Ascending aorta (tissue), 2 donors: ENCODE results near the gene MYOZ1. TPM values are rescaled to one million over a fixed set of nuclear protein-coding genes. Genes with fewer than 3 reads are reported as not detected.

ENCODE experiments used
- DNase-seq, 2 donors: peaks; one replicate each; pipeline ENCODE4 v3.0.0-alpha.2; 2019; ENCODE audit warnings: low spot score in 2 of 2
- H3K27ac ChIP-seq, 2 donors: fragments of 200-600 bp; sonication (generic); one replicate each; pipeline ENCODE4 v1.5.1; 2016 to 2017; ENCODE audit warnings: mild to moderate bottlenecking in 1 of 2
- H3K27me3 ChIP-seq: fragments of 200-600 bp; sonication (generic); one replicate; pipeline ENCODE4 v1.5.1; 2017
- H3K36me3 ChIP-seq, 2 donors: fragments of 200-600 bp; sonication (generic); one replicate each; pipeline ENCODE4 v1.5.1; 2016
- H3K4me1 ChIP-seq, 2 donors: fragments of 200-600 bp; sonication (generic); one replicate each; pipeline ENCODE4 v1.5.1; 2016 to 2017; ENCODE audit warnings: mild to moderate bottlenecking in 1 of 2
- H3K4me3 ChIP-seq, 2 donors: fragments of 200-600 bp; sonication (generic); one replicate each; pipeline ENCODE4 v1.5.1; 2016 to 2017; ENCODE audit warnings: mild to moderate bottlenecking in 1 of 2
- H3K9me3 ChIP-seq, 2 donors: fragments of 200-600 bp; sonication (generic); one replicate each; pipeline ENCODE4 v1.5.1; 2016
- CTCF ChIP-seq, 3 experiments: fragments of 200-600 bp in 2 of 3; fragments of 450-650 bp in 1 of 3; sonication (generic) in 2 of 3; IDR thresholded peaks; one replicate each; pipeline ENCODE4 v1.5.1; 2016 to 2019; ENCODE audit warnings: antibody characterized with exemption in 3 of 3, mild to moderate bottlenecking in 1 of 3, moderate library complexity in 1 of 3
- intact Hi-C: fragments of 100-400 bp; cut with DNase I; formaldehyde crosslinking; loops from one replicate; pipeline ENCODE4 v1.15.1; 2023
- total RNA-seq: library from RNA; depleted of rRNA; stranded (reverse); fragments of >200 nt; gene quantifications from one replicate; pipeline ENCODE4 v1.1.0, GENCODE V29; 2016

The MYOZ1 gene
- total RNA-seq, 1 donor from 2014 or later: 8.5 TPM

GRCh38 chr10:73585327-73585726 lies 55.9 kb downstream of the MYOZ1 start:
- DNase-seq: no peak
- intact Hi-C loops: no loop called here
- H3K9me3 ChIP-seq: no peaks in the 10 kb centered on the region
- no peaks in the 10 kb centered on the region for H3K27me3 ChIP-seq
- no peak overlapping the region for H3K4me3 ChIP-seq
- no peak for TF ChIP-seq CTCF (IDR thresholded peaks at IDR 0.05)
- no peaks in the 10 kb centered on the region for H3K36me3 ChIP-seq
- H3K4me1 ChIP-seq: peaks cover 0 to 14% of the 10 kb centered on the region in 2 donors
- no peak overlapping the region for H3K27ac ChIP-seq

- Histone ChIP-seq H3K27ac (no peak overlapping the region), H3K9me3 (no peaks in the 10 kb centered on the region), H3K36me3 (no peaks in the 10 kb centered on the region), H3K27me3 (no peaks in the 10 kb centered on the region), H3K4me1 (peaks cover 0 to 14% of the 10 kb centered on the region in 2 donors), H3K4me3 (no peak overlapping the region)
- no peak for TF ChIP-seq CTCF (IDR thresholded peaks at IDR 0.05)
- no peak for DNase-seq
- intact Hi-C loops: no loop called here
Measured at GRCh38 chr10:73584737-73585136, 56.5 kb downstream of the MYOZ1 start.

GRCh38 chr10:73581918-73582317 lies 59.4 kb downstream of the MYOZ1 start:
- Histone ChIP-seq H3K9me3 (no peaks in the 10 kb centered on the region), H3K36me3 (no peaks in the 10 kb centered on the region), H3K27me3 (no peaks in the 10 kb centered on the region), H3K27ac (no peak overlapping the region), H3K4me1 (peaks cover 9 to 24% of the 10 kb centered on the region in 2 donors), H3K4me3 (no peak overlapping the region)
- no peak for DNase-seq
- TF ChIP-seq CTCF (IDR thresholded peaks at IDR 0.05): no peak
- intact Hi-C loops: no loop called here

Other genes with a start within 250 kb of the MYOZ1 start
- 63.2 TPM for gene ANXA7, start 227.4 kb downstream of the MYOZ1 start, total RNA-seq
- not detected for gene MSS51, start 207.9 kb downstream of the MYOZ1 start, total RNA-seq
- 23.0 TPM for gene PPP3CB, start 145.4 kb downstream of the MYOZ1 start, total RNA-seq
- gene USP54, start 50.1 kb downstream of the MYOZ1 start, total RNA-seq: 172 TPM
- gene SYNPO2L, start 14.6 kb upstream of the MYOZ1 start, total RNA-seq: not detected
- 0.32 TPM for gene AGAP5, start 56.6 kb upstream of the MYOZ1 start, total RNA-seq
- 65.9 TPM for gene SEC24C, start 102.9 kb upstream of the MYOZ1 start, total RNA-seq
- 24.5 TPM for gene CHCHD1, start 140.6 kb upstream of the MYOZ1 start, total RNA-seq
- gene ZSWIM8, start 144.1 kb upstream of the MYOZ1 start, total RNA-seq: 106 TPM
- gene NDST2, start 170.1 kb upstream of the MYOZ1 start, total RNA-seq: 130 TPM
- 60.3 TPM for gene CAMK2G, start 233.1 kb upstream of the MYOZ1 start, total RNA-seq